Measurements from ENCODE around the gene TENM4. TPM values are rescaled to one million over a fixed set of nuclear protein-coding genes. Genes with fewer than 3 reads are reported as not detected.

The TENM4 gene
- total and polyA plus RNA-seq, 2 of the 8 experiments (the other 6 are each of a cell fraction or from before 2014, with no cell fraction given): 3.5 to 7.2 TPM

GRCh38 chr11:79346021-79346420 is 94.8 kb downstream of the TENM4 start:
- no peak overlapping the region for H3K18ac ChIP-seq (ENCODE audit: extremely low read depth, low read length)
- no peak overlapping the region for H3K4me2 ChIP-seq (ENCODE audit: insufficient read depth in 1 of 2, low read depth in 2 of 2, low read length in 2 of 2)
- H3K4me1 ChIP-seq (replicated peaks in 1 of 4; ENCODE audit: control insufficient read depth in 3 of 4, insufficient read depth in 4 of 4, low read length in 3 of 4): peaks cover 0 to 3% (median 0%) of the 10 kb centered on the region in 4 experiments; a peak in 2 of 7 replicates
- ChIA-PET POLR2A (ENCODE audit: partially characterized antibody) (interaction anchor here (1.3 kb wide), 1 partner anchor 9 kb away, joined by 3 read pairs; no protein-coding TSS in a partner anchor), CTCF (ENCODE audit: partially characterized antibody) (interaction anchor here (1.0 to 1.2 kb wide), 3 partner anchors 10 to 148 kb away, joined by 3 to 4 read pairs (median 4); no protein-coding TSS in a partner anchor)
- no peak overlapping the region for H2BK120ac ChIP-seq (replicated peaks; ENCODE audit: low read depth, low read length)
- H4K91ac ChIP-seq (replicated peaks; ENCODE audit: insufficient read length, low read length): no peak overlapping the region
- no peak overlapping the region for H3K23ac ChIP-seq (ENCODE audit: insufficient read length)
- no peak overlapping the region for H3K14ac ChIP-seq (ENCODE audit: insufficient read length)
- no peak overlapping the region for H3K4me3 ChIP-seq (ENCODE audit: extremely low read depth in 1 of 4, insufficient read depth in 2 of 4, low read depth in 3 of 4, low read length in 4 of 4)
- H3K4ac ChIP-seq (replicated peaks; ENCODE audit: insufficient read length, low read depth, low read length): no peak overlapping the region
- DNase-seq (ENCODE audit: low read depth in 1 of 2, low spot score in 2 of 2): no peak
- TF ChIP-seq CHD1 (IDR thresholded peaks at IDR 0.05; ENCODE audit: low read depth, low read length) (no peak), SRF (IDR thresholded peaks at IDR 0.05; ENCODE audit: low read depth, low read length) (no peak), CTCF (IDR thresholded peaks at IDR 0.05; ENCODE audit: control extremely low read depth in 1 of 3, insufficient read depth in 1 of 3, low read depth in 1 of 3, low read length in 3 of 3) (no peak), ASH2L (IDR thresholded peaks at IDR 0.05; ENCODE audit: low read length) (no peak), ZNF274 (IDR thresholded peaks at IDR 0.05; ENCODE audit: borderline replicate concordance, extremely low read depth, low read length) (no peak), SIRT6 (IDR thresholded peaks at IDR 0.05; ENCODE audit: low read length) (no peak)
- H2BK20ac ChIP-seq (ENCODE audit: low read length): no peak overlapping the region
- whole genome bisulfite sequencing, 2 experiments (ENCODE audit: extremely low coverage in 1 of 2, insufficient coverage in 1 of 2, insufficient read length in 1 of 2, insufficient replicate concordance in 2 of 2, low coverage in 1 of 2, low lambda C conversion rate in 2 of 2, missing lambda C conversion rate in 1 of 2): 90% methylated on average over 8 of the region's 8 CpGs; no CpG with 5 or more reads in 1 of the 2 experiments
- H3K27ac ChIP-seq (ENCODE audit: low read depth, low read length): no peak overlapping the region
- no peak overlapping the region for H2AK5ac ChIP-seq (ENCODE audit: low read depth, low read length)
- no peaks in the 10 kb centered on the region for H3K27me3 ChIP-seq (replicated peaks in 1 of 4; ENCODE audit: control insufficient read depth in 3 of 4, extremely low read depth in 1 of 4, insufficient read depth in 3 of 4, low read length in 3 of 4)
- H3K23me2 ChIP-seq (ENCODE audit: low read depth, low read length): no peaks in the 10 kb centered on the region
- no peaks in the 10 kb centered on the region; the same call in 1 of the 2 replicates for H3K79me1 ChIP-seq (ENCODE audit: low read depth, low read length)
- no peak overlapping the region for H3K56ac ChIP-seq (replicated peaks; ENCODE audit: insufficient read length, low read depth, low read length)
- FAIRE-seq: no peak
- no peak overlapping the region for H2BK15ac ChIP-seq (ENCODE audit: low read length)
- H3K79me2 ChIP-seq (ENCODE audit: control insufficient read depth in 1 of 2, insufficient read depth in 2 of 2, low read length in 2 of 2): no peaks in the 10 kb centered on the region
- no peaks in the 10 kb centered on the region for H3K36me3 ChIP-seq (ENCODE audit: control insufficient read depth in 2 of 4, insufficient read depth in 4 of 4, low read length in 3 of 4)
- no peak overlapping the region for H4K5ac ChIP-seq (ENCODE audit: insufficient read length, low read depth, low read length)
- H3K9me3 ChIP-seq (ENCODE audit: insufficient read depth in 2 of 2, low read depth in 1 of 2, low read length in 1 of 2): no peaks in the 10 kb centered on the region
- H2AFZ ChIP-seq (ENCODE audit: low read length): no peak overlapping the region
- H4K20me1 ChIP-seq (replicated peaks in 1 of 2; ENCODE audit: control insufficient read depth in 1 of 2, insufficient read depth in 2 of 2, low read length in 2 of 2): no peaks in the 10 kb centered on the region
- no peak overlapping the region for H4K8ac ChIP-seq (ENCODE audit: extremely low read depth, insufficient read depth, low read length)
- no peak overlapping the region for H2BK5ac ChIP-seq (ENCODE audit: low read depth, low read length)
- no peak overlapping the region for H2BK12ac ChIP-seq (ENCODE audit: low read depth, low read length)
- H3K9ac ChIP-seq (replicated peaks in 1 of 4; ENCODE audit: extremely low read depth in 1 of 4, low read depth in 3 of 4, low read length in 3 of 4): no peak overlapping the region
